Measurements from ENCODE around the gene DNM3.

Gene DNM3

DNA sequence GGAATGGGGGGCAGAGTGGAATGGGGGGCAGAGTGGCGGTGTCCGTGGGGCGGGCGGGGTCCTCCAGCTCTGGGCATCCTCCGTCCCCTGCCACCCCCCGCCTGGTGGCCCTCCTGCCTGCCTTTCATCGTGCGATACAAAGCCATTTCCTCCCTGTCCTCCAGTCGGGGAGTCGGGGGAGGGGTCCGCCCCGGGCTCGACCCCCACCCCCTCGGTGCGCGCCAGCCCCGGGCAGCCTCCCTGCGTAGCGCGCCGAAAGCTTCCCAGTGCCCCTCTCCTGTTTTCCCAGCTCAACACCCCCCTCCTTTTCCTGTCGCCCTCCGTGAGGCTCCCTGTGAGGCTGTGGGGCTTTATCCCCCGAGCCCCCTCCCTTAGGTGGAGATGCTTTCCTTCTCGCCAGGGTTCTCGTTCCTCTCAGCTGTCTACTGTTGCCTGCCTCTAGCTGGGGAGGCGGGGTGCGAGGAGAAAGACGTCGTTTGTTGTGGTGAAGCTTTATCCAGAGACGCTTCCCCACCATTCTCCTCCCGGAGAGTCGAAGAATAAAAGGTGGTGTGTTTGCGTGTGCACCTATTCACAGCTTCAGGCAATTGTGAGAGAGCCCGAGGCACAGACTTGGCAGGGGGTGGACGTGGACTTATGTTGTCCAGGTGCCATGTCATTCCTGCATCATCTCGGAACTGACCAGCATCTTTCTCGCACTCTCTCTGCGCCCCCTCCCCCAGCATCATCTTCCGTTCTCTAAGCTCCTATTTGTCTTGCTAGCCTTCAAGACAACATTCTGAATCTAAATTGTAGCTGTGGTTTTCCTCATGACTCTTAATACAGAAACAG is 848 bp downstream of the DNM3 start (continued):
- TF ChIP-seq ZNF580 (tag by site-specific recombination; IDR thresholded peaks at IDR 0.05): no peak
- peak; percentile 68; the same call in 1 of the 2 replicates for TF ChIP-seq ZNF398 (tag by site-specific recombination; IDR thresholded peaks at IDR 0.05)
- TF ChIP-seq ZNF48 (tag by site-specific recombination; IDR thresholded peaks at IDR 0.05): no peak
- no peak for TF ChIP-seq ZNF423 (tag by site-specific recombination; IDR thresholded peaks at IDR 0.05)
- TF ChIP-seq ZNF561 (tag by site-specific recombination; IDR thresholded peaks at IDR 0.05; ENCODE audit: borderline replicate concordance): no peak
- TF ChIP-seq ZNF571 (tag by site-specific recombination; IDR thresholded peaks at IDR 0.05): no peak
- no peak for TF ChIP-seq ZNF426 (tag by site-specific recombination; IDR thresholded peaks at IDR 0.05)
- TF ChIP-seq, protein P1, sequence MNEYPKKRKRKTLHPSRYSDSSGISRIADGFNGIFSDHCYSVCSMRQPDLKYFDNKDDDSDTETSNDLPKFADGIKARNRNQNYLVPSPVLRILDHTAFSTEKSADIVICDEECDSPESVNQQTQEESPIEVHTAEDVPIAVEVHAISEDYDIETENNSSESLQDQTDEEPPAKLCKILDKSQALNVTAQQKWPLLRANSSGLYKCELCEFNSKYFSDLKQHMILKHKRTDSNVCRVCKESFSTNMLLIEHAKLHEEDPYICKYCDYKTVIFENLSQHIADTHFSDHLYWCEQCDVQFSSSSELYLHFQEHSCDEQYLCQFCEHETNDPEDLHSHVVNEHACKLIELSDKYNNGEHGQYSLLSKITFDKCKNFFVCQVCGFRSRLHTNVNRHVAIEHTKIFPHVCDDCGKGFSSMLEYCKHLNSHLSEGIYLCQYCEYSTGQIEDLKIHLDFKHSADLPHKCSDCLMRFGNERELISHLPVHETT (tag by site-specific recombination; IDR thresholded peaks at IDR 0.05): no peak
- TF ChIP-seq PRDM1 (tag by site-specific recombination; IDR thresholded peaks at IDR 0.05): peak; percentile 61
- no peak for TF ChIP-seq ZNF266 (tag by site-specific recombination; IDR thresholded peaks at IDR 0.05; ENCODE audit: low read depth)
- TF ChIP-seq ZNF791 (tag by site-specific recombination; IDR thresholded peaks at IDR 0.05): no peak
- no peak for TF ChIP-seq ZNF624 (tag by site-specific recombination; IDR thresholded peaks at IDR 0.05)
- peak; percentile 98 for TF ChIP-seq ZNF335 (tag by site-specific recombination; conservative IDR thresholded peaks at IDR 0.05)
- TF ChIP-seq ZNF354C (tag by site-specific recombination; IDR thresholded peaks at IDR 0.05; ENCODE audit: borderline replicate concordance, low read depth): no peak
- TF ChIP-seq ZSCAN5A (tag by site-specific recombination; IDR thresholded peaks at IDR 0.05): no peak
- TF ChIP-seq, protein P2, sequence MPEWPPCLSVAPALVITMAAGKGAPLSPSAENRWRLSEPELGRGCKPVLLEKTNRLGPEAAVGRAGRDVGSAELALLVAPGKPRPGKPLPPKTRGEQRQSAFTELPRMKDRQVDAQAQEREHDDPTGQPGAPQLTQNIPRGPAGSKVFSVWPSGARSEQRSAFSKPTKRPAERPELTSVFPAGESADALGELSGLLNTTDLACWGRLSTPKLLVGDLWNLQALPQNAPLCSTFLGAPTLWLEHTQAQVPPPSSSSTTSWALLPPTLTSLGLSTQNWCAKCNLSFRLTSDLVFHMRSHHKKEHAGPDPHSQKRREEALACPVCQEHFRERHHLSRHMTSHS (tag by site-specific recombination; IDR thresholded peaks at IDR 0.05): no peak
- TF ChIP-seq ZSCAN18 (tag by site-specific recombination; IDR thresholded peaks at IDR 0.05): no peak
- no peak for TF ChIP-seq KLF8 (tag by site-specific recombination; IDR thresholded peaks at IDR 0.05)
- TF ChIP-seq ZNF248 (tag by site-specific recombination; IDR thresholded peaks at IDR 0.05): no peak
- TF ChIP-seq HOXC10 (CRISPR knock-in tag; IDR thresholded peaks at IDR 0.05): no peak
- TF ChIP-seq ZNF391 (tag by site-specific recombination; IDR thresholded peaks at IDR 0.05; ENCODE audit: borderline replicate concordance, low read depth): no peak
- TF ChIP-seq, protein P3, sequence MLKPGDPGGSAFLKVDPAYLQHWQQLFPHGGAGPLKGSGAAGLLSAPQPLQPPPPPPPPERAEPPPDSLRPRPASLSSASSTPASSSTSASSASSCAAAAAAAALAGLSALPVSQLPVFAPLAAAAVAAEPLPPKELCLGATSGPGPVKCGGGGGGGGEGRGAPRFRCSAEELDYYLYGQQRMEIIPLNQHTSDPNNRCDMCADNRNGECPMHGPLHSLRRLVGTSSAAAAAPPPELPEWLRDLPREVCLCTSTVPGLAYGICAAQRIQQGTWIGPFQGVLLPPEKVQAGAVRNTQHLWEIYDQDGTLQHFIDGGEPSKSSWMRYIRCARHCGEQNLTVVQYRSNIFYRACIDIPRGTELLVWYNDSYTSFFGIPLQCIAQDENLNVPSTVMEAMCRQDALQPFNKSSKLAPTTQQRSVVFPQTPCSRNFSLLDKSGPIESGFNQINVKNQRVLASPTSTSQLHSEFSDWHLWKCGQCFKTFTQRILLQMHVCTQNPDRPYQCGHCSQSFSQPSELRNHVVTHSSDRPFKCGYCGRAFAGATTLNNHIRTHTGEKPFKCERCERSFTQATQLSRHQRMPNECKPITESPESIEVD (tag by site-specific recombination; IDR thresholded peaks at IDR 0.05): no peak
- TF ChIP-seq ZBTB17 (tag by site-specific recombination; IDR thresholded peaks at IDR 0.05): 0 out of 2 replicates have a peak, but pooled peaks have one; percentile 22
- TF ChIP-seq ZNF114 (tag by site-specific recombination; IDR thresholded peaks at IDR 0.05): no peak
- no peak for TF ChIP-seq ZFP41 (tag by site-specific recombination; IDR thresholded peaks at IDR 0.05; ENCODE audit: borderline replicate concordance)
- no peak for TF ChIP-seq ZNF677 (tag by site-specific recombination; IDR thresholded peaks at IDR 0.05)
- no peak for TF ChIP-seq MYNN (tag by site-specific recombination; IDR thresholded peaks at IDR 0.05; ENCODE audit: borderline replicate concordance)
- no peak; the same call in 1 of the 2 replicates for TF ChIP-seq SP7 (tag by site-specific recombination; IDR thresholded peaks at IDR 0.05)
- no peak for TF ChIP-seq ZNF350 (tag by site-specific recombination; IDR thresholded peaks at IDR 0.05)
